IMR-90 (cell line): Measurements from ENCODE around the gene SLC2A11. TPM values are rescaled to one million over a fixed set of nuclear protein-coding genes. Genes with fewer than 3 reads are reported as not detected.

Experiments used
- ATAC-seq: fragments of 200-7000 bp; cut with Tn5 transposase; 2 replicates; pipeline ENCODE4 v1.9.1; 2020; ENCODE audit warnings: low read depth, mild to moderate bottlenecking, moderate library complexity
- BruUV-seq: library from RNA; stranded (reverse); fragments of 400-500 nt; replicated peaks from 2 replicates; lab custom pipeline; 2021; lab: Mats Ljungman, UMichigan
- CTCF ChIA-PET: fragments of 300-600 bp; formaldehyde crosslinking; extraction: SDS; loops from one replicate; lab custom pipeline; 2021; ENCODE audit warnings: antibody characterized with exemption; lab: Yijun Ruan, JAX
- POLR2A ChIA-PET: fragments of 300-600 bp; sonication (Branson Sonifier 250); formaldehyde crosslinking; loops from one replicate; lab custom pipeline; 2022; ENCODE audit warnings: antibody characterized with exemption; ENCODE audit not compliant: unreplicated experiment; lab: Charles Lee
- DNase-seq: peaks from one replicate; pipeline ENCODE4 v3.0.0; 2013
- H2AFZ ChIP-seq: replicated peaks from 2 replicates; pipeline ENCODE3; 2013; ENCODE audit warnings: low read length, mild to moderate bottlenecking; ENCODE audit not compliant: poor library complexity
- H2AK5ac ChIP-seq: 2 replicates; pipeline ENCODE4 v1.6.1; 2013; ENCODE audit warnings: low read depth, low read length, inconsistent platforms
- H2AK9ac ChIP-seq: replicated peaks from 2 replicates; pipeline ENCODE3; 2013; ENCODE audit warnings: mild to moderate bottlenecking, low read depth, low read length, moderate library complexity; ENCODE audit not compliant: poor library complexity
- H2BK120ac ChIP-seq: 2 replicates; pipeline ENCODE4 v1.6.1; 2013; ENCODE audit warnings: low read depth, low read length, inconsistent platforms
- H2BK15ac ChIP-seq: 3 replicates; pipeline ENCODE4 v1.6.1; 2013; ENCODE audit warnings: low read depth, low read length, inconsistent platforms
- H2BK20ac ChIP-seq: 2 replicates; pipeline ENCODE4 v1.6.1; 2013; ENCODE audit warnings: low read depth, mild to moderate bottlenecking, inconsistent platforms, low read length, moderate library complexity
- H2BK5ac ChIP-seq: 2 replicates; pipeline ENCODE4 v1.6.1; 2013; ENCODE audit warnings: mild to moderate bottlenecking, low read depth, low read length, inconsistent platforms; ENCODE audit not compliant: poor library complexity, severe bottlenecking
- H3K14ac ChIP-seq: replicated peaks from 2 replicates; pipeline ENCODE4 v1.6.1; 2013; ENCODE audit warnings: low read depth, low read length, inconsistent platforms
- H3K18ac ChIP-seq: 2 replicates; pipeline ENCODE4 v1.6.1; 2013; ENCODE audit warnings: low read depth, low read length, control low read depth
- H3K23ac ChIP-seq: 2 replicates; pipeline ENCODE4 v1.6.1; 2013; ENCODE audit warnings: low read depth, low read length, inconsistent platforms
- H3K27ac ChIP-seq: 2 replicates; pipeline ENCODE4 v1.5.1; 2013; ENCODE audit warnings: mild to moderate bottlenecking, control low read depth, low read length; ENCODE audit not compliant: insufficient read depth
- H3K27me3 ChIP-seq: 2 replicates; pipeline ENCODE4 v1.6.1; 2013; ENCODE audit warnings: low read length; ENCODE audit not compliant: control insufficient read depth, insufficient read depth
- H3K36me3 ChIP-seq: 2 replicates; pipeline ENCODE4 v1.6.1; 2013; ENCODE audit warnings: low read length, mixed read lengths; ENCODE audit not compliant: control insufficient read depth, insufficient read depth
- H3K4ac ChIP-seq: 2 replicates; pipeline ENCODE4 v1.6.1; 2013; ENCODE audit warnings: low read depth, low read length, inconsistent platforms
- H3K4me1 ChIP-seq: 2 replicates; pipeline ENCODE4 v1.6.1; 2013; ENCODE audit warnings: low read length, mixed read lengths; ENCODE audit not compliant: control insufficient read depth, insufficient read depth
- H3K4me2 ChIP-seq: 2 replicates; pipeline ENCODE4 v1.6.1; 2013; ENCODE audit warnings: low read depth, mild to moderate bottlenecking, control low read depth, low read length, moderate library complexity
- H3K4me3 ChIP-seq: 2 replicates; pipeline ENCODE4 v1.5.1; 2013; ENCODE audit warnings: low read depth, mild to moderate bottlenecking, control low read depth, low read length, moderate library complexity; ENCODE audit not compliant: insufficient read depth
- H3K56ac ChIP-seq: 2 replicates; pipeline ENCODE4 v1.6.1; 2013; ENCODE audit warnings: low read length, inconsistent platforms; ENCODE audit not compliant: insufficient read depth; ENCODE audit errors: extremely low read depth
- H3K79me1 ChIP-seq, 2 experiments: 2 replicates each; pipeline ENCODE4 v1.6.1; 2013; ENCODE audit warnings: low read length in 2 of 2, inconsistent platforms in 1 of 2, low read depth in 1 of 2
- H3K9ac ChIP-seq: 2 replicates; pipeline ENCODE4 v1.6.1; 2013; ENCODE audit warnings: low read depth, low read length, control low read depth
- H3K9me1 ChIP-seq: 2 replicates; pipeline ENCODE4 v1.6.1; 2013; ENCODE audit warnings: low read length, inconsistent platforms; ENCODE audit not compliant: insufficient read depth
- H3K9me3 ChIP-seq: 2 replicates; pipeline ENCODE4 v1.6.1; 2013; ENCODE audit warnings: low read length; ENCODE audit not compliant: control insufficient read depth, insufficient read depth
- H4K20me1 ChIP-seq: 2 replicates; pipeline ENCODE4 v1.6.1; 2013; ENCODE audit warnings: low read length, inconsistent platforms; ENCODE audit not compliant: insufficient read depth
- H4K5ac ChIP-seq: 2 replicates; pipeline ENCODE4 v1.6.1; 2013; ENCODE audit warnings: mild to moderate bottlenecking, low read depth, low read length, control low read depth
- H4K8ac ChIP-seq, 2 experiments: 2 replicates each; pipeline ENCODE4 v1.6.1; 2013; ENCODE audit warnings: low read depth in 2 of 2, low read length in 2 of 2, control low read depth in 1 of 2, inconsistent platforms in 1 of 2
- H4K91ac ChIP-seq: 2 replicates; pipeline ENCODE4 v1.6.1; 2013; ENCODE audit warnings: low read depth, low read length, inconsistent platforms; ENCODE audit not compliant: insufficient read depth
- BHLHE40 ChIP-seq: fragments of 150-350 bp; IDR thresholded peaks from 2 replicates; pipeline ENCODE4 v1.6.1; 2016; ENCODE audit warnings: mild to moderate bottlenecking, low read depth, low read length
- CEBPB ChIP-seq: IDR thresholded peaks from 2 replicates; pipeline ENCODE4 v1.6.1; 2012; ENCODE audit warnings: low read depth, low read length, improper control_type of control experiment
- CHD1 ChIP-seq: IDR thresholded peaks from 2 replicates; pipeline ENCODE4 v1.6.1; 2012; ENCODE audit warnings: low read depth, low read length, improper control_type of control experiment
- ELK1 ChIP-seq: fragments of 150-350 bp; IDR thresholded peaks from 2 replicates; pipeline ENCODE4 v1.6.1; 2016; ENCODE audit warnings: low read depth, mild to moderate bottlenecking, low read length, moderate library complexity, borderline replicate concordance
- FOS ChIP-seq: fragments of 150-350 bp; IDR thresholded peaks from 2 replicates; pipeline ENCODE4 v1.6.1; 2016; ENCODE audit warnings: low read depth, low read length
- MAZ ChIP-seq: IDR thresholded peaks from 2 replicates; pipeline ENCODE4 v1.6.1; 2012; ENCODE audit warnings: low read depth, mild to moderate bottlenecking, low read length, improper control_type of control experiment, moderate library complexity, borderline replicate concordance
- MXI1 ChIP-seq: IDR thresholded peaks from 2 replicates; pipeline ENCODE4 v1.6.1; 2012; ENCODE audit warnings: low read depth, mild to moderate bottlenecking, low read length, moderate library complexity, borderline replicate concordance
- NFE2L2 ChIP-seq: fragments of 150-350 bp; IDR thresholded peaks from 2 replicates; pipeline ENCODE4 v1.6.1; 2016; ENCODE audit warnings: low read depth, mild to moderate bottlenecking, low read length
- POLR2A ChIP-seq: IDR thresholded peaks from 2 replicates; pipeline ENCODE4 v1.6.1; 2012; ENCODE audit warnings: mild to moderate bottlenecking, low read depth, low read length
- RAD21 ChIP-seq: IDR thresholded peaks from 2 replicates; pipeline ENCODE4 v1.6.1; 2012; ENCODE audit warnings: low read length, improper control_type of control experiment
- RCOR1 ChIP-seq: IDR thresholded peaks from 2 replicates; pipeline ENCODE4 v1.6.1; 2012; ENCODE audit warnings: mild to moderate bottlenecking, low read length, improper control_type of control experiment; ENCODE audit not compliant: insufficient replicate concordance
- RFX5 ChIP-seq: IDR thresholded peaks from 2 replicates; pipeline ENCODE4 v1.8.0; 2012; ENCODE audit warnings: low read depth, mild to moderate bottlenecking, low read length, moderate library complexity
- SMC3 ChIP-seq: fragments of 150-350 bp; IDR thresholded peaks from 2 replicates; pipeline ENCODE4 v1.6.1; 2016; ENCODE audit warnings: low read depth, mild to moderate bottlenecking, antibody characterized with exemption, low read length, moderate library complexity
- USF2 ChIP-seq: fragments of 150-350 bp; IDR thresholded peaks from 2 replicates; pipeline ENCODE4 v1.6.1; 2017; ENCODE audit warnings: mild to moderate bottlenecking, antibody characterized with exemption, low read length, low read depth
- WGBS, 2 experiments: methylation state at CpG; one replicate each; pipeline versions ENCODE4 v1.1.5 to v1.1.7; 2013; ENCODE audit warnings: missing lambda C conversion rate in 2 of 2; ENCODE audit not compliant: insufficient read length in 1 of 2; ENCODE audit errors: extremely low coverage in 2 of 2; 5-methylcytosine and 5-hydroxymethylcytosine counted together
- dilution Hi-C: fragments of 300-500 bp; cut with HindIII; formaldehyde crosslinking; loops from one replicate; pipeline ENCODE4 v1.14.3; 2018; ENCODE audit warnings: low sequenced_read_pairs; ENCODE audit not compliant: unreplicated experiment
- in situ Hi-C: fragments of 300-500 bp; cut with MboI; formaldehyde crosslinking; loops from 3 replicates; pipeline ENCODE4 v1.14.3; 2019; ENCODE audit warnings: low sequenced_read_pairs, inconsistent platforms, mixed read lengths
- intact Hi-C: fragments of 100-400 bp; cut with micrococcal nuclease; formaldehyde crosslinking; loops from 2 replicates; pipeline ENCODE4 v1.10.0; 2022
- polyA plus RNA-seq, 3 experiments: library from polyadenylated mRNA; depleted of rRNA; stranded (reverse); fragments of >200 nt; gene quantifications; 2 replicates each; pipeline ENCODE4 v1.2.3, GENCODE V29; 2012; ENCODE audit warnings: low replicate concordance in 1 of 3
- total RNA-seq: library from RNA; depleted of rRNA; stranded (reverse); fragments of >200 nt; gene quantifications from 2 replicates; pipeline ENCODE4 v1.2.3, GENCODE V29; 2012

Gene SLC2A11
- total and polyA plus RNA-seq, 2 of the 4 experiments (the other 2 are of a cell fraction) = 3.2 to 8.7 TPM

- peak overlapping the region; percentile 94 for H3K4me3 ChIP-seq
- peak overlapping the region; percentile 87 for H4K91ac ChIP-seq
- dilution Hi-C loops = no loop called here
- peak overlapping the region; percentile 99 for H2AK5ac ChIP-seq
- peak overlapping the region; percentile 78 for H4K5ac ChIP-seq
- peak overlapping the region; percentile 76 for H3K4me2 ChIP-seq
- H3K9me3 ChIP-seq = no peaks in the 10 kb centered on the region
- in situ Hi-C loops = no loop called here
- H2BK15ac ChIP-seq = no peak overlapping the region
- peaks cover 24% of the 10 kb centered on the region for H4K20me1 ChIP-seq
- H3K14ac ChIP-seq = peak overlapping the region; percentile 91
- H2AFZ ChIP-seq = peak overlapping the region; percentile 97
- H2BK20ac ChIP-seq = no peak overlapping the region
- peak overlapping the region; percentile 96 for H3K4ac ChIP-seq
- H3K4me1 ChIP-seq = peaks cover 12% of the 10 kb centered on the region
- no peaks in the 10 kb centered on the region for H3K27me3 ChIP-seq
- peaks cover 24% of the 10 kb centered on the region for H3K36me3 ChIP-seq
- H3K9ac ChIP-seq = peak overlapping the region; percentile 96
- peak overlapping the region; percentile 98 for H3K27ac ChIP-seq
- ChIA-PET CTCF (interaction anchor here (0.8 to 1.3 kb wide), 4 partner anchors 8 to 37 kb away, joined by 3 to 6 read pairs (median 4); partner anchors contain the start of gene SLC2A11), POLR2A (interaction anchor here (1.2 kb wide), 1 partner anchor 19 kb away, joined by 7 read pairs; no protein-coding TSS in a partner anchor)
- TSS peak; percentile 100 for BruUV-seq
- peak overlapping the region; percentile 12; the same call in 1 of the 2 replicates for H2BK120ac ChIP-seq
- peak overlapping the region; percentile 68 for H3K23ac ChIP-seq
- DNase-seq (peak; percentile 63), ATAC-seq (peak; percentile 47)
- intact Hi-C loops = no loop called here
- peaks cover 21% of the 10 kb centered on the region for H3K9me1 ChIP-seq
- peak overlapping the region; percentile 62 for H3K18ac ChIP-seq
- WGBS, 2 experiments = 0% methylated on average over 35 of the region's 79 CpGs; no CpG with 5 or more reads in 1 of the 2 experiments
- H3K79me1 ChIP-seq = peaks cover 17 to 31% of the 10 kb centered on the region in 2 experiments
- peak overlapping the region; percentile 99 for H2BK5ac ChIP-seq
- peak overlapping the region; percentile 60 for H3K56ac ChIP-seq
- peak overlapping the region; percentile 92 to 99; a peak in 3 of 4 replicates for H4K8ac ChIP-seq
- peak overlapping the region; percentile 100 for H2AK9ac ChIP-seq
- TF ChIP-seq POLR2A (no peak; the same call in 1 of the 2 replicates), RFX5 (no peak), RCOR1 (no peak), BHLHE40 (no peak), SMC3 (no peak), ELK1 (no peak), MAZ (peak; percentile 6; the same call in 1 of the 2 replicates), FOS (no peak), MXI1 (peak; percentile 57), CHD1 (no peak), RAD21 (no peak), NFE2L2 (no peak), CEBPB (peak; percentile 54; the same call in 1 of the 2 replicates), USF2 (peak; percentile 68)
Measured at GRCh38 chr22:23894710-23895598, 37.3 kb downstream of the SLC2A11 start.
